Mucosa of stomach (tissue), 1 donor: ENCODE results near the gene ARL17B.
"Not testable (repeated sequence)": the region's sequence is repeated elsewhere in the genome, so short reads cannot be mapped to it uniquely, and the experiment has no call there.

ENCODE experiments used
- H3K27me3 ChIP-seq: one replicate; pipeline ENCODE4 v1.7.0; 2013; ENCODE audit warnings: mild to moderate bottlenecking, low read length; ENCODE audit not compliant: control insufficient read depth, insufficient read depth
- H3K36me3 ChIP-seq: one replicate; pipeline ENCODE4 v1.7.0; 2013; ENCODE audit warnings: low read length; ENCODE audit not compliant: control insufficient read depth, insufficient read depth
- H3K4me1 ChIP-seq: one replicate; pipeline ENCODE4 v1.7.0; 2013; ENCODE audit warnings: mild to moderate bottlenecking, low read length; ENCODE audit not compliant: control insufficient read depth, insufficient read depth
- H3K4me3 ChIP-seq: one replicate; pipeline ENCODE4 v1.7.0; 2013; ENCODE audit warnings: low read length
- H3K9ac ChIP-seq: one replicate; pipeline ENCODE4 v1.7.0; 2013; ENCODE audit warnings: mild to moderate bottlenecking, low read length, moderate library complexity
- H3K9me3 ChIP-seq: one replicate; pipeline ENCODE4 v1.7.0; 2013; ENCODE audit warnings: mild to moderate bottlenecking, low read length, moderate library complexity; ENCODE audit not compliant: control insufficient read depth
- donor health status: Pancreatic carcinoma.

The ARL17B gene

GRCh38 chr17:46367520-46367919 lies 6.0 kb upstream of the ARL17B start:
- not testable (repeated sequence) for H3K36me3 ChIP-seq, H3K4me3 ChIP-seq, H3K27me3 ChIP-seq, H3K9ac ChIP-seq, H3K9me3 ChIP-seq, H3K4me1 ChIP-seq

DNA sequence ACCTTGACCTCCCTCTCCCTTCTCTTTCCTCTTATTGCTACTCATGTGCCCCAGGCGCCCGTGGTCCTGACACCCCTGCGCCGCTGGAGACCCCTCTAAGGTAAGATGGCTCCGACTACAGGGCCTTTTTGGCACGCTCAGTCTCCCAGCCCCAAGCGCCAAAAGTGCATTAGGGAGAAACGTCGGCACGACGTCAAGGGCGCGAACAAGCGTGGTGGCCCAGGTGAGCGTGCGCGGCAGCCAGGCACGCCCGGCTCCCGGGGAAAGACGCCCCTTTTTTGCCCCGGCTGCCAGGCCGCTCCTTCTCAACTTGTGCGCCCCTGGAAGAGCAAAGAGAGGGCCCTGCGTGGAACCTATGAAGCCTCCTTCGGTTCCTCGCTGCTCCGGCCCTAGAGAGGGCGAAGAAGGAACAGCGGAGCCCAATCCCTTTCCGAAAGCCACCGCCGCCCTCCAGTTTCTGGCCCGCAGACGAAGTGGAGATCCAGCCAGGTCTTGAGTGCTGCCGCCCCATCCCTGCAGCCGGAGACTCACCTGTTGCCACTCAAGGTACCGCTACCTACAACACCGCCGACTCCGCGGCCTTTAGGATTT lies 326 bp downstream of the ARL17B start:
- not testable (repeated sequence) for H3K4me3 ChIP-seq, H3K27me3 ChIP-seq, H3K36me3 ChIP-seq, H3K4me1 ChIP-seq, H3K9ac ChIP-seq, H3K9me3 ChIP-seq

DNA sequence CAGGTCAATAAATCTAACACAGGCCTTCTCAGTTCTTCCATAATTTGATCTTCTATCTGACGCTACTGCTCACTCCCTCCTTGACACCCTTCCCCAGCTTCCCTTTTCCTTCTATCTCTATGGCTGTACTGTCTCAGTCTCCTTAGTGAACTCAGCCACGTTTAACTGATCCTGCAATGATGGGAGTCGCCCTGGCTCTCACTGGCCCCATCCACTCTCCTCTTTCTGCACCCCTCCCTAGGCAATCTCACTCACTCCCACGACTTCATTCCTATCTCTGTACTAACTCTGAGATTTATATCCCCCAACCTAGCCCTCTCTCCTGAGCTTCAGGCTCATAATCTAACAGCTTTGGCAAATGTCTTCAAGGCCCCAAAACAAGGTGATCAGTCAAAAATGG lies 7.7 kb downstream of the ARL17B start:
- not testable (repeated sequence) for H3K4me3 ChIP-seq, H3K36me3 ChIP-seq, H3K9ac ChIP-seq, H3K4me1 ChIP-seq, H3K27me3 ChIP-seq, H3K9me3 ChIP-seq

DNA sequence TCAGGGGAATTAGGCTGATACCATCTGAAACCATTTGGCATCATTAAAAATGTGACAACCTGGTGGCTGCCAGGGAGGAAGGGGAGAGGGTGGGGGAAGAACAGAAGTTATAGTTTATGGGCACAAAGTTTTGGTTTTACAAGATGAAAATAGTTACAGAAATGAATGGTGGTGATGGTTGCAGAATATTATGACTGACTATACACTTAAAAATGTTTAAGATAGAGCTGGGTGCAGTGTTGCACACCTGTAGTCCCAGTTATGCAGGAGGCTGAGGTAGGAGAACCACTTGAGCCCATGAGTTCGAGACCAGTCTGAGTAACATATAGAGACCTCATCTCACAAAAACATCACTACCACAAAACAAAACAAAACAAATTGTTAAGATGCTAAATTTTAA lies 12.5 kb downstream of the ARL17B start:
- H3K4me1 ChIP-seq, H3K4me3 ChIP-seq, H3K27me3 ChIP-seq, H3K36me3 ChIP-seq, H3K9ac ChIP-seq, H3K9me3 ChIP-seq: not testable (repeated sequence)

DNA sequence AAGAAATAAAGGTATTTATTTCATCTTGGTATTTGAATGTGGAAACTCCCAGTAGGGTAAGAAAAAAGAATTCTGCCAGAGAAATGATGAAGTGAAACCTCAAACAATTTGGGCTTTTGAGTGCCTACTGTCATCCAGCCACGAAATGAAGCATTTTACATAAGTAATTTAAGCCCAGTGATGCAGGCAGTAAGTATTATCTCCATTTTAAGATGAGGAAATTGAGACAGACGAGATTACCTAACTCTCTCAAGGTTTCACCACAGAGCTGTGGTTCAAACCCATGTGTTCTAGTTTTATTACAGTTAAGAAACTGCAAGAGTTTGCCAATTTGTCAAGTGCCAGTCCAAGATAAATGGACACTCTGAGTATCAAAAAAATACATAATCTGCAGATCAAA lies 13.2 kb downstream of the ARL17B start:
- not testable (repeated sequence) for H3K9ac ChIP-seq, H3K4me3 ChIP-seq, H3K9me3 ChIP-seq, H3K36me3 ChIP-seq, H3K4me1 ChIP-seq, H3K27me3 ChIP-seq

DNA sequence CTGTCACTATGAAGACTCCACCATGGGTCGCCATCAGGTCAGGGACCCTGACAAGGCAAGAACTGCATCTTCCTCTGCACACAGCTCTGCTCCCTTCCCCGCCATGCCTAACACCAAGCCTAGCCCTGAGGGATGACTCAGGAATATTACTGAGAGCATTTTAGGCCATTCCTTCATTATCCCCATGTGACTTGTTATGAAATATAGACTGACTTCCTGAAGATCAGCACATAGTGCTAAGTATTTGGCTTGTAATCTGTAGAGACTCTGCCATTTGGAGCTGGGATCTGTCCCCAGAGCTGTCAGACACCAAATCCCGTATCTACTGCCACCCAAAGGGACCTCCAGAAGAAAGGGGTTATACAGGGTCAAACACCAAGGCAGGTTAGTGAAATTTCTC lies 19.4 kb downstream of the ARL17B start:
- H3K36me3 ChIP-seq, H3K27me3 ChIP-seq, H3K9me3 ChIP-seq, H3K9ac ChIP-seq, H3K4me3 ChIP-seq, H3K4me1 ChIP-seq: not testable (repeated sequence)

GRCh38 chr17:46341220-46341619 lies 20.3 kb downstream of the ARL17B start:
- H3K36me3 ChIP-seq, H3K27me3 ChIP-seq, H3K9ac ChIP-seq, H3K4me1 ChIP-seq, H3K4me3 ChIP-seq, H3K9me3 ChIP-seq: not testable (repeated sequence)

DNA sequence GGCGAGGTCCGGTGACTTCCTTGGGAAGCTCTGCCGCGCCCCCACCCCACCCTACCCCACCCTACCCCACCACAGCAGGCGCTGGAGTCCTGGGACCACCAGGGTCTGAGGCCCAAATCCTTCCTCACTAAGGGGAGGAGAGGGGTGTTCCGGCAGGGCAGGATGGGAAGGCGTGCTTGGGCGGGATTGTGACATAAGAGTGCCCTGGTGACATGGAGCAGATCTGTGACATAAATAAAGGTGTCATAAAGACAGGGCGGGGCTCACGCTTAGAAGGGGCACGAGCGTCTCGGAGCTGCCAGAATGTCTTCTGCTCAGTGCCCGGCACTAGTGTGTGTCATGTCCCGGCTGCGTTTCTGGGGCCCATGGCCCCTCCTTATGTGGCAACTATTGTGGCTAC lies 66.7 kb downstream of the ARL17B start, which contains the start of gene LRRC37A:
Gene LRRC37A (plus strand): TSS at position 301 of the 400 bp plus-strand sequence. CDS start 3 bp downstream, at position 304.
- not testable (repeated sequence) for H3K4me1 ChIP-seq, H3K4me3 ChIP-seq, H3K36me3 ChIP-seq, H3K9ac ChIP-seq, H3K9me3 ChIP-seq, H3K27me3 ChIP-seq

DNA sequence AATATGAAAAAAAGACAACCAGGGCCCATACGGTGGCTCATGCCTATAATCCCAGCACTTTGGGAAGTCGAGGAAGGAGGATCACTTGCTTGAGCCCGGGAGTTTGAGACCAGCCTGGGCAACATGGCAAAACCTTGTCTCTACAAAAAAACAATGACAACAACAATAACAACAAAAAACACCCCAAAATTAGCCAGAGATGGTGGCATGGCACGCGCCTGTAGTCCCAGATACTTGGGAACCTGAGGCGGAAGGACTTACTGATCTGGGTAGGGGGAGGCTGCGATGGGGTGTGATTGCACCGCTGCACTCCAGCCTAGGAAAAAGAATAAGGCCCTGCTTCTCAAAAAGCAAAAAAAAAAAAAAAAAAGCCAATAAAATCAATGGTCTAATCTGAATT lies 69.9 kb downstream of the ARL17B start:
- H3K4me3 ChIP-seq, H3K36me3 ChIP-seq, H3K9me3 ChIP-seq, H3K27me3 ChIP-seq, H3K4me1 ChIP-seq, H3K9ac ChIP-seq: not testable (repeated sequence)

DNA sequence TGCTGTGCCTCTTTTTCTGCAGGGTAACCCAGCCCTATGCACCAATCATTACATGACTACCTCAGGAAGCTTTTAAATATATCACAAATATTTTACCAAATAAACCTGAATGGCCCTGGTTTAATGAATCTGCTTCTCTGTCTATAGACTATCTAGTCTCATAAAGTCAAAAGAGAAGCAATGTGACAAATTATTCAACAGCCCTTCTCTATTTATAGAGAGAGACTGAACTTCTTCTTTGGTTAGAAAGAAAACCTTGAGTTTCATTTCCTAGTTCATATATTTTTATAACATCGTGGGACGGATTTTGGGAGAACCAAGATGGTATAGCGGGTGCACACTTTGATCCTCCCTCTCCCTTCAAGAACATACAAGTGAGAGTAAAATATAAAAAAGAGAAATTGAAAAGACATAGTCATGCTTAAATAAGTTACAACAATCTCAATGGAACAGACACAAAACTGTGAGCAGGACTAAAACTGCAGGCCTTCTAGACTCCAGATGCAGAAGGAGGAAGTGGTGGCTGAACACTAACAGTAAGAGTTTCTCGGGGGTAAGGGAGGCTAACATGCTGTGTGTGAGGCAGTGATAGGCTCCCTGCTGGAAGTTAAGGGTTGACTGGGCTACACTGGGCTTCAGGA lies 70.5 kb downstream of the ARL17B start:
- not testable (repeated sequence) for H3K9ac ChIP-seq, H3K4me1 ChIP-seq, H3K27me3 ChIP-seq, H3K36me3 ChIP-seq, H3K4me3 ChIP-seq, H3K9me3 ChIP-seq

GRCh38 chr17:46287587-46287986 lies 74.0 kb downstream of the ARL17B start:
- H3K27me3 ChIP-seq, H3K4me3 ChIP-seq, H3K36me3 ChIP-seq, H3K9ac ChIP-seq, H3K9me3 ChIP-seq: not testable (repeated sequence)
- peaks cover 16% of the 10 kb centered on the region for H3K4me1 ChIP-seq

DNA sequence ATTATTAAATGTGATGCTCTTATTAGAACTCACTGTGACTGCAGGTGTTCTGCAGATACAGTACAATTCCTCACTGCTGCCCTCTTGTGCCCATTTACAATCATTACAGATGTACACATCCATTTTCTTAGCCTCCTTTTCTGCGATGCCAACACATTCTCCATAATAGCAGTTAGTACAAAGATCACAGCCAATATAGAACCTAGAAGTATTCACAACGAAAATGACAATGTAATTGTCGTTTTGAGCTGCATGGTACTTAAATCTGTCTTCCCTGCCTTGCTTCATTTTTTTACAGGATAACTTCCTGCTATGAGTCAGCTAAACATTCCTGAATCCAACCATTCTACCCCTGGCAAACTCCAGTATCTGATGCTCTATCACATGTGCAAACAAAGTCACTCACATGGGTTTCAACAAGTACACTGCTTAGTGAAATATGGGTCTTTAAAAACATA lies 74.8 kb downstream of the ARL17B start:
- not testable (repeated sequence) for H3K4me3 ChIP-seq, H3K9me3 ChIP-seq, H3K27me3 ChIP-seq, H3K9ac ChIP-seq, H3K36me3 ChIP-seq
- peaks cover 16% of the 10 kb centered on the region for H3K4me1 ChIP-seq

- not testable (repeated sequence) for H3K27me3 ChIP-seq, H3K9me3 ChIP-seq, H3K36me3 ChIP-seq, H3K4me3 ChIP-seq, H3K9ac ChIP-seq
- peaks cover 16% of the 10 kb centered on the region for H3K4me1 ChIP-seq
Measured at GRCh38 chr17:46285500-46285899, 76.1 kb downstream of the ARL17B start.
